Measurements from ENCODE around the gene SOST. TPM values are rescaled to one million over a fixed set of nuclear protein-coding genes. Genes with fewer than 3 reads are reported as not detected.

Gene SOST
- total and polyA plus RNA-seq, 12 donors = 0.03 to 0.14 TPM; not detected in 10

- WGBS, 2 donors = 31 to 32% methylated on average over 9 of the region's 9 CpGs
- Histone ChIP-seq H3K4me3 (no peak overlapping the region), H3K36me3 (peaks cover 0 to 85% (median 54%) of the 10 kb centered on the region in 9 donors), H3K27ac (peak overlapping the region in 8 of 10 donors; percentile 1 to 76 (median 36)), H3K9me3 (no peaks in the 10 kb centered on the region), H3K27me3 (no peaks in the 10 kb centered on the region), H3K4me1 (peaks cover 13 to 85% (median 40%) of the 10 kb centered on the region in 9 donors)
- intact Hi-C loops (cut with DNase I) = loop anchor here in 4 of 10 donors (5.0 to 10.0 kb wide), 2 partner anchors 79 to 194 kb away; partner anchors contain the start of gene CD300LG (in 1 of the 4)
- ATAC-seq (peak; percentile 77 to 84 (median 82)), DNase-seq (peak; percentile 48 to 74)
- TF ChIP-seq, protein P1, sequence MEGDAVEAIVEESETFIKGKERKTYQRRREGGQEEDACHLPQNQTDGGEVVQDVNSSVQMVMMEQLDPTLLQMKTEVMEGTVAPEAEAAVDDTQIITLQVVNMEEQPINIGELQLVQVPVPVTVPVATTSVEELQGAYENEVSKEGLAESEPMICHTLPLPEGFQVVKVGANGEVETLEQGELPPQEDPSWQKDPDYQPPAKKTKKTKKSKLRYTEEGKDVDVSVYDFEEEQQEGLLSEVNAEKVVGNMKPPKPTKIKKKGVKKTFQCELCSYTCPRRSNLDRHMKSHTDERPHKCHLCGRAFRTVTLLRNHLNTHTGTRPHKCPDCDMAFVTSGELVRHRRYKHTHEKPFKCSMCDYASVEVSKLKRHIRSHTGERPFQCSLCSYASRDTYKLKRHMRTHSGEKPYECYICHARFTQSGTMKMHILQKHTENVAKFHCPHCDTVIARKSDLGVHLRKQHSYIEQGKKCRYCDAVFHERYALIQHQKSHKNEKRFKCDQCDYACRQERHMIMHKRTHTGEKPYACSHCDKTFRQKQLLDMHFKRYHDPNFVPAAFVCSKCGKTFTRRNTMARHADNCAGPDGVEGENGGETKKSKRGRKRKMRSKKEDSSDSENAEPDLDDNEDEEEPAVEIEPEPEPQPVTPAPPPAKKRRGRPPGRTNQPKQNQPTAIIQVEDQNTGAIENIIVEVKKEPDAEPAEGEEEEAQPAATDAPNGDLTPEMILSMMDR (IDR thresholded peaks at IDR 0.05) = no peak
These were observed 9.8 kb upstream of the SOST start for GRCh38 chr17:43768382-43768781.

- TF ChIP-seq, protein P1 (IDR thresholded peaks at IDR 0.05) = no peak
- H3K4me3 ChIP-seq = no peak overlapping the region
- peak overlapping the region in 6 of 10 donors; percentile 1 to 76 (median 34) for H3K27ac ChIP-seq
- no peaks in the 10 kb centered on the region for H3K27me3 ChIP-seq
- peaks cover 0 to 78% (median 48%) of the 10 kb centered on the region in 9 donors for H3K36me3 ChIP-seq
- 80 to 87% methylated on average over 5 of the region's 5 CpGs for WGBS, 2 donors
- H3K4me1 ChIP-seq = peaks cover 13 to 78% (median 34%) of the 10 kb centered on the region in 9 donors
- DNase-seq (no peak), ATAC-seq (peak in 1 of 8 donors; percentile 11)
- intact Hi-C loops (cut with DNase I) = loop anchor here in 4 of 10 donors (5.0 to 10.0 kb wide), 2 partner anchors 80 to 193 kb away; partner anchors contain the start of gene CD300LG (in 1 of the 4)
- no peaks in the 10 kb centered on the region for H3K9me3 ChIP-seq
These were observed 9.1 kb upstream of the SOST start for GRCh38 chr17:43767713-43768059.

- no peaks in the 10 kb centered on the region for H3K27me3 ChIP-seq
- H3K4me3 ChIP-seq = no peak overlapping the region
- peak overlapping the region in 4 of 10 donors; percentile 11 to 76 (median 58) for H3K27ac ChIP-seq
- H3K4me1 ChIP-seq = peaks cover 13 to 73% (median 30%) of the 10 kb centered on the region in 9 donors
- no peaks in the 10 kb centered on the region for H3K9me3 ChIP-seq
- ATAC-seq = no peak
- 84 to 89% methylated on average over 6 of the region's 6 CpGs for WGBS, 2 donors
- no peak for DNase-seq
- peaks cover 0 to 73% (median 43%) of the 10 kb centered on the region in 9 donors for H3K36me3 ChIP-seq
- TF ChIP-seq, protein P1 (IDR thresholded peaks at IDR 0.05) = no peak
- intact Hi-C loops (cut with DNase I) = loop anchor here in 4 of 10 donors (5.0 to 10.0 kb wide), 2 partner anchors 80 to 192 kb away; partner anchors contain the start of gene CD300LG (in 1 of the 4)
These were observed 8.6 kb upstream of the SOST start for GRCh38 chr17:43767053-43767712.

DNA sequence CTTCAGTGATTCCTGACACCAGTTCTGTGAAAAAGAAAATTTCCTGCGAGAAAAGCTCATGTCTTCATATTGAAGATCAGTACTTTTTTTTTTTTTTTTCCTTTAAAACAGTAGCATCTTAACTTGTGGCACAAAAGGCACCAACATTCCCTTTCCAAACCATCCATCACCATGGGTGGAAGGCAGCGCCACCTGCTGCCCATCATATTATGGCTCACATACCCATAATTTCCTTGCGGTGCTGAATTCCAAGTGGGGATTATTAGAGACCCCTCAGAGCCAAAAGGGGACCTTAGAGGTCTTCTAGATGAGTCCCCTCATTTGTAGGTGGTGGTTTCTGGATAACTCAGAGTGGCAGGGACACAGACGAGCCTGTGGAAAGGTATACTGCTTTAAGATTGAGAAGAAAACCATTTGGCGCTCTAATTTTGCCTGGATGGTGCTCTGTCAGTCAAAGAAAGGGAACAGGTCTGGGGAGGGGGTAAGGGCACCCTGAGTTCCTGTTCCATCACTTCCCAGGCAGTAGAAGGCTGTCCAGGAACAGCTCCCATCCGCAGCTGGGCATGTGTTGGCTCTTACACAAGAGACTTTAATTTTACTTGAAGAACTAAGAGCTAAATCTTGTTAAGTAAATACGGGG, 7.9 kb upstream of the SOST start:
- no peaks in the 10 kb centered on the region for H3K27me3 ChIP-seq
- DNase-seq (peak; percentile 39 to 47), ATAC-seq (peak in 1 of 8 donors; percentile 37)
- TF ChIP-seq, protein P1 (IDR thresholded peaks at IDR 0.05) = peak; percentile 46 to 88 (median 81)
- no peaks in the 10 kb centered on the region for H3K9me3 ChIP-seq
- H3K4me1 ChIP-seq = peaks cover 13 to 66% (median 30%) of the 10 kb centered on the region in 9 donors
- intact Hi-C loops (cut with DNase I) = loop anchor here in 4 of 10 donors (5.0 to 10.0 kb wide), 2 partner anchors 81 to 192 kb away; partner anchors contain the start of gene CD300LG (in 1 of the 4)
- 65 to 68% methylated on average over 7 of the region's 7 CpGs for WGBS, 2 donors
- H3K27ac ChIP-seq = peak overlapping the region in 2 of 10 donors; percentile 61 to 76
- H3K4me3 ChIP-seq = no peak overlapping the region
- peaks cover 0 to 67% (median 37%) of the 10 kb centered on the region in 9 donors for H3K36me3 ChIP-seq
